Astrocyte (in vitro differentiated cells and primary cell): Measurements from ENCODE around the gene TEX29. TPM values are rescaled to one million over a fixed set of nuclear protein-coding genes. Genes with fewer than 3 reads are reported as not detected.

Experiments
- DNase-seq: peaks from one replicate; pipeline ENCODE4 v3.0.0-alpha.2; 2010; ENCODE audit warnings: low read depth
- FAIRE-seq: peaks from 2 replicates; lab custom pipeline; 2011; peaks lifted over from hg19 to GRCh38; lab: Jason Lieb, UNC
- H2AFZ ChIP-seq: 2 replicates; pipeline ENCODE4 v1.6.0; 2012; ENCODE audit warnings: low read depth, low read length, inconsistent platforms
- H3K27ac ChIP-seq: 2 replicates; pipeline ENCODE4 v1.5.1; 2011; ENCODE audit warnings: low read depth, low read length, inconsistent platforms
- H3K27me3 ChIP-seq: 2 replicates; pipeline ENCODE4 v1.6.0; 2011; ENCODE audit warnings: low read length, inconsistent platforms; ENCODE audit not compliant: insufficient read depth
- H3K36me3 ChIP-seq: 2 replicates; pipeline ENCODE4 v1.5.1; 2011; ENCODE audit warnings: low read length, inconsistent platforms; ENCODE audit not compliant: insufficient read depth
- H3K4me1 ChIP-seq: 2 replicates; pipeline ENCODE4 v1.5.1; 2011; ENCODE audit warnings: low read length, inconsistent platforms; ENCODE audit not compliant: insufficient read depth
- H3K4me2 ChIP-seq: 2 replicates; pipeline ENCODE4 v1.6.0; 2012; ENCODE audit warnings: low read length, inconsistent platforms
- H3K4me3 ChIP-seq: 2 replicates; pipeline ENCODE4 v1.5.1; 2011; ENCODE audit warnings: low read depth, mild to moderate bottlenecking, low read length, inconsistent platforms; ENCODE audit not compliant: insufficient read depth
- H3K79me2 ChIP-seq: 2 replicates; pipeline ENCODE4 v1.6.0; 2012; ENCODE audit warnings: mild to moderate bottlenecking, low read length, inconsistent platforms; ENCODE audit not compliant: insufficient read depth
- H3K9ac ChIP-seq: 2 replicates; pipeline ENCODE4 v1.6.0; 2012; ENCODE audit warnings: mild to moderate bottlenecking, low read length, inconsistent platforms
- H3K9me3 ChIP-seq: 2 replicates; pipeline ENCODE4 v1.5.1; 2012; ENCODE audit warnings: low read depth, mild to moderate bottlenecking, low read length, inconsistent platforms; ENCODE audit not compliant: insufficient read depth
- H4K20me1 ChIP-seq: 2 replicates; pipeline ENCODE4 v1.6.0; 2012; ENCODE audit warnings: low read length, inconsistent platforms; ENCODE audit not compliant: insufficient read depth
- H3K27ac Mint-ChIP-seq: one replicate; pipeline ENCODE4 v1.8.0; 2021; ENCODE audit warnings: mild to moderate bottlenecking, mixed read lengths; ENCODE audit not compliant: unreplicated experiment
- H3K27me3 Mint-ChIP-seq: one replicate; pipeline ENCODE4 v1.8.0; 2021; ENCODE audit warnings: low read depth, mixed read lengths; ENCODE audit not compliant: unreplicated experiment
- H3K36me3 Mint-ChIP-seq: one replicate; pipeline ENCODE4 v1.8.0; 2021; ENCODE audit warnings: low read depth, mixed read lengths; ENCODE audit not compliant: unreplicated experiment
- H3K4me1 Mint-ChIP-seq: one replicate; pipeline ENCODE4 v1.8.0; 2021; ENCODE audit warnings: low read depth, mixed read lengths; ENCODE audit not compliant: unreplicated experiment
- H3K4me3 Mint-ChIP-seq: one replicate; pipeline ENCODE4 v1.8.0; 2021; ENCODE audit warnings: mild to moderate bottlenecking, moderate library complexity, mixed read lengths; ENCODE audit not compliant: unreplicated experiment
- H3K9me3 Mint-ChIP-seq: one replicate; pipeline ENCODE4 v1.8.0; 2021; ENCODE audit warnings: mild to moderate bottlenecking, mixed read lengths; ENCODE audit not compliant: unreplicated experiment
- EZH2 ChIP-seq: IDR thresholded peaks from 2 replicates; pipeline ENCODE4 v1.6.1; 2012; ENCODE audit warnings: mild to moderate bottlenecking, low read length, inconsistent platforms; ENCODE audit not compliant: insufficient read depth
- total RNA-seq: library from RNA; stranded (reverse); gene quantifications from 2 replicates; pipeline ENCODE4 v1.2.1, GENCODE V29; 2021
- TF ChIP-seq, protein P1 (sequence below): IDR thresholded peaks from 2 replicates; pipeline ENCODE4 v1.5.1; 2011; ENCODE audit warnings: low read depth, mild to moderate bottlenecking, inconsistent platforms, low read length, moderate library complexity; ENCODE audit not compliant: insufficient read depth

Gene TEX29
- total RNA-seq, 1 donor from 2014 or later, result 0.43 TPM

DNA sequence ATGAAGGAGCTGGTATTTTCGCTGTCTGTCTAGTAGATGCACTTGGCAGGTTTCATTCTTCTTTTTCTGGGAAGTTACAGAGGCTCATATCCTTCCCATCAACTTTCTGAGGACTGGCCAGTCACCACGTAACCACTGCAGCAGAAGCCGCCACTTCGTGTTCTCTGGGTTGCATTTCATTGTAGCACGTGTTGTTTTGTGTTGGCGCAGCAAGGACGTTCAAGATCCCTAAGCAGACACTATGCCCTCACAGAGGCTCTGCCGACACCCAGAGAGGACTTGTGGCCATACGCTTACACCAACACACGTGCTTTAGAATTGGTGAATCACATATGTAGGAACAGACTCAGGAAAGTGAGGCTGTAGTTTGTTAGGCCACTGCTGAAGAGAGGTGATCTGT, 42.2 kb upstream of the TEX29 start:
- H3K36me3 Mint-ChIP-seq, result peaks cover 12% of the 10 kb centered on the region
- peaks cover 27% of the 10 kb centered on the region for H3K36me3 ChIP-seq

DNA sequence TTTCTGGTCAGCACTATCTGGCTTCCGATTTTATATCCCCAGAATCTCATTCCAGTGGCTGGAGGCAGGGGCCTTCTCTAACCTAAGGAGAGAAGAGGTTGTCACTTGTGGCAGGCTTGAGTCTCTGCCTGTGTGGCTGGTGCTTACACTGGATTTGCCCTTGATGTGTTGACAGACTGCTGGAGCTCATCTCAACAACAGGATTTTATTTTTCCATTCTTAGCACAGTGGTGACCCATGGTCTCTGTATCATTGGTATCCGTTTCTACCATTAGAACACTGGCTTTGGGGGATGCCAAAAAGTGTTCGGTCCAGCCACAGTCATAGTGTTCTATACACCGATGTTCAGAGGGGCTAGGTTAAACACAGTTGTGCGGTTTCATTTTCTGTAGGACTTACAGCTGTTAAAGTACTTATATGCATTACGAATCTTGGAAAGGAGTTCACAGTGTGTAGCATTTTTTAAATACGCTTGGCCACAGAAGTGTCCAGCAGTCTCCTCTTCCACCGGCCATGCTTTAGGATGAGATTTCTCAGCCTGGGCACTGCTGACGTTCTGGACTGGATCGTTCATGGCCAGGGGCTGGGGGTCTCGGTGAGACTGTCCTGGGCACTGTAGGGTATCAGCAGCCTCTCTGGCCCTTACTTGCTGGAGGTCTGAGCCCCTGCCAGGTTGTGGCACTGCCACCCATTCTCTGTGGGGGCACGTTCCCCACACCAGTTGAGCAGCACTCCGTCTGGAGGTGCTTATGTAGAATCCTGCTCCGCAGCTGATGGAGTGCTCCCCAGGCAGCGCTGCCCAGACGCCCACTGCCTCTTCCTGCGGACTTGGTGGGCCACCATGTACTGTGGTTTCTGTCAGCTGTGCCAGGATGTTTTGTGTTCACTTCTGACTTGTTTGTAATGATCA, 41.4 kb upstream of the TEX29 start:
- no peak overlapping the region for H2AFZ ChIP-seq
- H3K9me3 ChIP-seq, result no peaks in the 10 kb centered on the region
- H3K4me2 ChIP-seq, result no peak overlapping the region
- H3K4me3 ChIP-seq, result no peak overlapping the region
- H3K27ac Mint-ChIP-seq, result peak overlapping the region; percentile 67
- FAIRE-seq, result no peak
- TF ChIP-seq EZH2, result no peak
- TF ChIP-seq, protein P1, sequence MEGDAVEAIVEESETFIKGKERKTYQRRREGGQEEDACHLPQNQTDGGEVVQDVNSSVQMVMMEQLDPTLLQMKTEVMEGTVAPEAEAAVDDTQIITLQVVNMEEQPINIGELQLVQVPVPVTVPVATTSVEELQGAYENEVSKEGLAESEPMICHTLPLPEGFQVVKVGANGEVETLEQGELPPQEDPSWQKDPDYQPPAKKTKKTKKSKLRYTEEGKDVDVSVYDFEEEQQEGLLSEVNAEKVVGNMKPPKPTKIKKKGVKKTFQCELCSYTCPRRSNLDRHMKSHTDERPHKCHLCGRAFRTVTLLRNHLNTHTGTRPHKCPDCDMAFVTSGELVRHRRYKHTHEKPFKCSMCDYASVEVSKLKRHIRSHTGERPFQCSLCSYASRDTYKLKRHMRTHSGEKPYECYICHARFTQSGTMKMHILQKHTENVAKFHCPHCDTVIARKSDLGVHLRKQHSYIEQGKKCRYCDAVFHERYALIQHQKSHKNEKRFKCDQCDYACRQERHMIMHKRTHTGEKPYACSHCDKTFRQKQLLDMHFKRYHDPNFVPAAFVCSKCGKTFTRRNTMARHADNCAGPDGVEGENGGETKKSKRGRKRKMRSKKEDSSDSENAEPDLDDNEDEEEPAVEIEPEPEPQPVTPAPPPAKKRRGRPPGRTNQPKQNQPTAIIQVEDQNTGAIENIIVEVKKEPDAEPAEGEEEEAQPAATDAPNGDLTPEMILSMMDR, result no peak
- peaks cover 24% of the 10 kb centered on the region for H3K79me2 ChIP-seq
- H3K27ac ChIP-seq, result peak overlapping the region; percentile 98
- no peaks in the 10 kb centered on the region for H4K20me1 ChIP-seq
- H3K36me3 ChIP-seq, result peaks cover 32% of the 10 kb centered on the region
- peaks cover 27% of the 10 kb centered on the region for H3K4me1 Mint-ChIP-seq
- no peaks in the 10 kb centered on the region for H3K27me3 ChIP-seq
- peaks cover 25% of the 10 kb centered on the region for H3K4me1 ChIP-seq
- H3K9me3 Mint-ChIP-seq, result no peaks in the 10 kb centered on the region
- H3K27me3 Mint-ChIP-seq, result no peaks in the 10 kb centered on the region
- peaks cover 17% of the 10 kb centered on the region for H3K36me3 Mint-ChIP-seq
- H3K4me3 Mint-ChIP-seq, result no peak overlapping the region
- H3K9ac ChIP-seq, result no peak overlapping the region
- no peak for DNase-seq

More for the DNA sequence above, 42.2 kb upstream of the TEX29 start:
- Histone ChIP-seq H3K4me3 (no peak overlapping the region), H3K4me1 (peaks cover 25% of the 10 kb centered on the region), H3K79me2 (peaks cover 21% of the 10 kb centered on the region), H3K27me3 (no peaks in the 10 kb centered on the region), H2AFZ (no peak overlapping the region), H3K9ac (no peak overlapping the region), H3K4me2 (no peak overlapping the region), H3K9me3 (no peaks in the 10 kb centered on the region), H3K27ac (no peak overlapping the region), H4K20me1 (no peaks in the 10 kb centered on the region)
- Mint-ChIP-seq H3K27ac (no peak overlapping the region), H3K9me3 (no peaks in the 10 kb centered on the region), H3K27me3 (no peaks in the 10 kb centered on the region), H3K4me3 (no peak overlapping the region), H3K4me1 (peaks cover 25% of the 10 kb centered on the region)
- no peak for DNase-seq
- no peak for FAIRE-seq
- TF ChIP-seq, protein P1, result no peak
- no peak for TF ChIP-seq EZH2

DNA sequence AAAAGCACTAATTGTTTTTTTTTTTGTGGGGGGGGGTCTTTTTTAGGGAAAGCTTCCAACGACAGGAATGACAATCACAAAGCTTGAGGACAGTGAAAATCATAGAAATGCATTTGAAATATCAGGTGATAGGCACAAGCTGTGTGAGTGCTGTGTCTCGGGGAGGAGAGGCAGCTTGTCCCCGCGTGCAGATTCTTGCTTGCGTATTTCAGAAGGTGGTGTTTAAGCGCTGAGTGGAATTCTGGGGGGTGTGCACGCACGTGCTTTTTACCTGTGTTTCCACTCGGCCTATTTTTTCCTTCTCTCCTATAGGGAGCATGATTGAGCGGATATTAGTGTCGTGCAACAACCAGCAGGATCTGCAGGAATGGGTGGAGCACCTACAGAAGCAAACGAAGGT, 40.2 kb upstream of the TEX29 start:
- DNase-seq (no peak), FAIRE-seq (no peak)
- no peaks in the 10 kb centered on the region for H3K9me3 ChIP-seq
- H3K4me3 ChIP-seq, result peak overlapping the region; percentile 2
- H3K4me2 ChIP-seq, result peak overlapping the region; percentile 75
- peak overlapping the region; percentile 98 for H3K27ac ChIP-seq
- Mint-ChIP-seq H3K4me3 (no peak overlapping the region), H3K27me3 (no peaks in the 10 kb centered on the region), H3K9me3 (no peaks in the 10 kb centered on the region), H3K27ac (no peak overlapping the region), H3K4me1 (peaks cover 27% of the 10 kb centered on the region), H3K36me3 (peaks cover 17% of the 10 kb centered on the region)
- H3K4me1 ChIP-seq, result peaks cover 25% of the 10 kb centered on the region
- peak overlapping the region; percentile 81 for H3K9ac ChIP-seq
- no peak for TF ChIP-seq EZH2
- TF ChIP-seq, protein P1, result no peak
- H3K79me2 ChIP-seq, result peaks cover 20% of the 10 kb centered on the region
- peaks cover 30% of the 10 kb centered on the region for H3K36me3 ChIP-seq
- H2AFZ ChIP-seq, result no peak overlapping the region
- no peaks in the 10 kb centered on the region for H3K27me3 ChIP-seq
- no peaks in the 10 kb centered on the region for H4K20me1 ChIP-seq
